Stimulated activated CD8-positive, alpha-beta memory T cell treated with anti-CD3 and anti-CD28 coated beads, Interleukin-4, amount 100 ng/mL, for 48 hours (primary cell): ENCODE measurements around the gene HCCS.

Experiments used
- DNase-seq: peaks from one replicate; pipeline ENCODE4 v3.0.0-alpha.2; 2020

Gene HCCS

GRCh38 chrX:11124112-11124511 is 13.0 kb downstream of the HCCS start:
- no peak for DNase-seq

DNA sequence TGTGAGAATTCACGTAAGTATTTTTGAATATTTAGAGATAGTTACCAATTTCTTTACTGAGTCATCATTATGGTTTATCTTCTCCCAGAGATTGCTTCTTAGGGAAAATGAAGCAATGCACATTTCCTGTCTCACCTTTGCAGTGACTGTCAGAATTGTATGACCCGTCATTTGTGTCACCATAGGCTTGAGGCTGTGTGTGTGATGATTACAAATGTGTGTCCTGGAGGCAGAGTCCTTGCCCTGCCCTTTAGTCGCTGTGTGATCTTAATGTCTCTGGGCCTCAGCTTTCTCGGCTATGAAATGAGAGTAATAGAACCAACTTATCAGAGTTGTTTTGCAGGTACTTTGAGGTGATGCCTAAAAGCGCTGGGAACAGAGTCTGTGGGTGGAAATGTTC is 13.9 kb downstream of the HCCS start:
- no peak for DNase-seq

- no peak for DNase-seq
Observed at GRCh38 chrX:11129534-11130105, 18.5 kb downstream of the HCCS start.

DNA sequence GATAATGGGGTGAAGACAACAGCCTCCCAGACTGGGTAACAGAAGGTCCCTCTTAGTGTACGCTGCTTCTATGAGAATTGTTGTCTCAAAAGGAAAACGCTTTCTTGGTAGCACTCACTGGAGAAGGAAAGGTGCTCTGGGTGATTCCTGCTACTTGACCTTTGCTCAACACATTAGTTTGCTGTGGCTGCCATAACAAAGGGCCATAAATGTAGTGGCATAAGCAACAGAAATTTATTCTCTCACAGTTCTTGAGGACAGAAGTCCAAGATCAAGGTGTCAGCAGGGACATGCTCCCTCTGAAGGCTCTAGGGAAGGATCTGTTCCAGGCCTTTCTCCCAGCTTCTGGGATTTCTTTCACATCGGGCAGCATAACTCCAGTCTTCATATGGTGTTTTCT is 19.0 kb downstream of the HCCS start:
- DNase-seq = no peak

- no peak for DNase-seq
Observed at GRCh38 chrX:11131146-11131545, 20.0 kb downstream of the HCCS start.

GRCh38 chrX:11135564-11136185 is 24.5 kb downstream of the HCCS start:
- DNase-seq = no peak

- no peak for DNase-seq
Observed at GRCh38 chrX:11137543-11138139, 26.5 kb downstream of the HCCS start.

- DNase-seq = no peak
Observed at GRCh38 chrX:11138498-11139390, 27.6 kb downstream of the HCCS start.

GRCh38 chrX:11143931-11144678 is 33.0 kb downstream of the HCCS start:
- peak; percentile 43 for DNase-seq

- no peak for DNase-seq
Observed at GRCh38 chrX:11146411-11146810, 35.3 kb downstream of the HCCS start.

- DNase-seq = no peak
Observed at GRCh38 chrX:11148401-11148800, 37.3 kb downstream of the HCCS start.

DNA sequence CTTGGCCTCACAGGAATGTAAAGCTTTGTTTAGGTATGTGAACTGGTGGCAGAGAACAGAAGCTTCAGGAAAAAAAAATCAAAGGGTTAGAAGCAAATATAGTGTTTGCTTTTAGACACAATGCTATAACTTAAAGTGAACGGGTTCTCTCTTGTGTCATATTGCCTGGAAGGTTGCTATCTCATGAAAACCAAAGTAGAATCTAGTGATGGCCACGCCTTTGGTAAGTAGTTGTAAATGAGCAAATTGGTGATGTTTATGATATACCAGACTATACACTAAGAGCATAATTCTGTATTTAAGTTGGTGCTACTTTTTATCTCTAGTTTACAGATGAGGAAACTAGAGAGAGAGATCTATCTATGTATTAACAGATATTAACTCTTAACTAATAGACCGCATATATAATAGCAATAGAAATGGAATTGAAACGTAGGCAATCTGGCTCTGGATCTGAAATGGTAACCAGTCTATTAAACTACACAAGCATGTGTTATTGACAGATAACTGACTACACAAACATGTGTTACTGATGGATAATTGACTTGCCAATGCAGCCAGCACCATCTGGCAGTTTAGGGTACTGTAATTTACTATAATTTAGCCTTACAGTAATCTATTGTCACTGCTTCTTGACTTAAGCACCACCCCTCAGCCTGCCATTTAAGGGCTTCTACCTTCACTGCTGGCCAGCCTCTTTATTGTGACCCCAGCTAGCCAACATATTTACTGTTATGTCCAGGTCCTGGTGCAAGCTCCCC is 40.8 kb downstream of the HCCS start:
- no peak for DNase-seq

DNA sequence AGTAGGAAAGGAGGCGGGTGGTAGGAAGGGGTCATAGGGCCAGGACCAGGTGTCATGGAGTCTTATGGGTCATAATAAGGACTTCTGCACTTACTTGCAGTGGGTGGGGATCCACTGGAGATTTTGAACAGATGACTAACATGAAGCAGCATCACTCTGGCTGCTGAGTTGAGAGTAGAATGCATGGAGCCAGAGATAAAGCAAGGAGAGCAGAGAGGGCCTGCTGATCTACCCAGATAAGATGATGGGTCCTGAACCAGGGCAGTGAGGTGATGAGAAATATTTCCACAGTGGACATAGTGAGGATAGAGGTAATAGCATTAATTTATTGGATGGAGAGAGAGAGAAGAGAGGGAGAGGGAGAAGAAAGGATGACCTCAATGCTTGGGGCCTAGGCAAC is 48.0 kb downstream of the HCCS start:
- DNase-seq = no peak

- DNase-seq = no peak
Observed at GRCh38 chrX:11164433-11164832, 53.3 kb downstream of the HCCS start.

- no peak for DNase-seq
Observed at GRCh38 chrX:11171956-11172355, 60.8 kb downstream of the HCCS start.

- no peak for DNase-seq
Observed at GRCh38 chrX:11172415-11172814, 61.3 kb downstream of the HCCS start.
